ENCODE results near the gene SERPINF2. TPM values are rescaled to one million over a fixed set of nuclear protein-coding genes. Genes with fewer than 3 reads are reported as not detected.

Gene SERPINF2
- polyA plus RNA-seq, 1 donor (not counting 4 experiments of a cell fraction or from before 2014, with no cell fraction given) = 0.96 TPM

- no peaks in the 10 kb centered on the region for H3K9me1 ChIP-seq (ENCODE audit: control insufficient read depth, extremely low read depth, insufficient read depth, low read length)
- H3K9me3 ChIP-seq (ENCODE audit: control insufficient read depth, low read depth, low read length) = no peaks in the 10 kb centered on the region
- DNase-seq (ENCODE audit: low read depth, low spot score) = no peak
- peaks cover 2% of the 10 kb centered on the region for H3K79me2 ChIP-seq (ENCODE audit: control insufficient read depth, insufficient read depth, low read length)
- no peak for TF ChIP-seq EZH2 (IDR thresholded peaks at IDR 0.05; ENCODE audit: low read length)
- TF ChIP-seq CTCF (optimal IDR thresholded peaks at IDR 0.05 in 1 of 3, IDR thresholded peaks at IDR 0.05 in 1 of 3, conservative IDR thresholded peaks at IDR 0.05 in 1 of 3; ENCODE audit: extremely low read depth in 1 of 3, insufficient read depth in 2 of 3, low read length in 3 of 3) = no peak
- no peak overlapping the region for H2AFZ ChIP-seq (ENCODE audit: control insufficient read depth, low read length)
- no peak overlapping the region for H3K4me3 ChIP-seq (ENCODE audit: control insufficient read depth in 2 of 3, extremely low read depth in 1 of 3, insufficient read depth in 2 of 3, low read depth in 1 of 3, low read length in 3 of 3)
- peaks cover 19% of the 10 kb centered on the region for H3K4me1 ChIP-seq (ENCODE audit: control insufficient read depth, extremely low read depth, insufficient read depth, low read length)
- H3K9ac ChIP-seq (ENCODE audit: control insufficient read depth, extremely low read depth, insufficient read depth, low read length) = no peak overlapping the region
- H3K4me2 ChIP-seq (ENCODE audit: control insufficient read depth, extremely low read depth, insufficient read depth, low read depth, low read length) = no peak overlapping the region
- dilution Hi-C loops (cut with MboI; ENCODE audit: extremely low pct_ligation_motif_present, low sequenced_read_pairs) = no loop called here
- H3K27me3 ChIP-seq (ENCODE audit: control insufficient read depth, extremely low read depth, insufficient read depth, low read length) = no peaks in the 10 kb centered on the region
- H3K27ac ChIP-seq (ENCODE audit: control insufficient read depth, insufficient read depth, low read length) = no peak overlapping the region
- H4K20me1 ChIP-seq (ENCODE audit: control insufficient read depth, extremely low read depth, insufficient read depth, low read length) = no peaks in the 10 kb centered on the region
- FAIRE-seq = peak; percentile 94
- H3K36me3 ChIP-seq (ENCODE audit: control insufficient read depth in 2 of 2, extremely low read depth in 1 of 2, insufficient read depth in 2 of 2, low read length in 2 of 2) = peaks cover 8 to 9% of the 10 kb centered on the region in 2 experiments
Observed at GRCh38 chr17:1787301-1787902, 44.7 kb downstream of the SERPINF2 start.

GRCh38 chr17:1789936-1790335 is 47.3 kb downstream of the SERPINF2 start:
- Histone ChIP-seq H3K4me1 (ENCODE audit: control insufficient read depth, extremely low read depth, insufficient read depth, low read length) (peaks cover 27% of the 10 kb centered on the region), H3K79me2 (ENCODE audit: control insufficient read depth, insufficient read depth, low read length) (peaks cover 2% of the 10 kb centered on the region), H3K4me2 (ENCODE audit: control insufficient read depth, extremely low read depth, insufficient read depth, low read depth, low read length) (no peak overlapping the region), H3K9ac (ENCODE audit: control insufficient read depth, extremely low read depth, insufficient read depth, low read length) (no peak overlapping the region), H2AFZ (ENCODE audit: control insufficient read depth, low read length) (no peak overlapping the region), H3K36me3 (ENCODE audit: control insufficient read depth in 2 of 2, extremely low read depth in 1 of 2, insufficient read depth in 2 of 2, low read length in 2 of 2) (peaks cover 0 to 4% of the 10 kb centered on the region in 2 experiments), H3K27me3 (ENCODE audit: control insufficient read depth, extremely low read depth, insufficient read depth, low read length) (no peaks in the 10 kb centered on the region), H3K27ac (ENCODE audit: control insufficient read depth, insufficient read depth, low read length) (no peak overlapping the region), H3K4me3 (ENCODE audit: control insufficient read depth in 2 of 3, extremely low read depth in 1 of 3, insufficient read depth in 2 of 3, low read depth in 1 of 3, low read length in 3 of 3) (no peak overlapping the region), H3K9me1 (ENCODE audit: control insufficient read depth, extremely low read depth, insufficient read depth, low read length) (no peaks in the 10 kb centered on the region), H4K20me1 (ENCODE audit: control insufficient read depth, extremely low read depth, insufficient read depth, low read length) (no peaks in the 10 kb centered on the region), H3K9me3 (ENCODE audit: control insufficient read depth, low read depth, low read length) (no peaks in the 10 kb centered on the region)
- FAIRE-seq (no peak), DNase-seq (ENCODE audit: low read depth, low spot score) (no peak)
- dilution Hi-C loops (cut with MboI; ENCODE audit: extremely low pct_ligation_motif_present, low sequenced_read_pairs) = no loop called here
- TF ChIP-seq CTCF (optimal IDR thresholded peaks at IDR 0.05 in 1 of 3, IDR thresholded peaks at IDR 0.05 in 1 of 3, conservative IDR thresholded peaks at IDR 0.05 in 1 of 3; ENCODE audit: extremely low read depth in 1 of 3, insufficient read depth in 2 of 3, low read length in 3 of 3) (no peak), EZH2 (IDR thresholded peaks at IDR 0.05; ENCODE audit: low read length) (no peak)
